SK-N-SH treated with all-trans-retinoic acid at 6 μM for 48 hours (cell line): ENCODE measurements around the gene ARSH.

Experiments used
- ATAC-seq: fragments of 200-7000 bp; cut with Tn5 transposase; 3 replicates; pipeline ENCODE4 v1.9.1; 2020; ENCODE audit warnings: mild to moderate bottlenecking, moderate library complexity
- ARNTL ChIP-seq: fragments of 450-650 bp; formaldehyde crosslinking; IDR thresholded peaks from 2 replicates; pipeline ENCODE4 v1.5.0; 2020; ENCODE audit warnings: low read depth, mild to moderate bottlenecking, moderate library complexity, borderline replicate concordance
- CSDC2 ChIP-seq: fragments of 250-450 bp; sonication (Bioruptor Pico); IDR thresholded peaks from 2 replicates; pipeline ENCODE4 v1.5.0; 2020; ENCODE audit warnings: mild to moderate bottlenecking, moderate library complexity
- ESRRG ChIP-seq: fragments of 250-450 bp; sonication (Bioruptor Pico); IDR thresholded peaks from 2 replicates; pipeline ENCODE4 v1.6.1; 2021; ENCODE audit warnings: mild to moderate bottlenecking
- GLIS3 ChIP-seq: fragments of 250-450 bp; sonication (Bioruptor Pico); IDR thresholded peaks from 2 replicates; pipeline ENCODE4 v1.5.0; 2020; ENCODE audit warnings: mild to moderate bottlenecking, moderate library complexity
- ISL1 ChIP-seq: fragments of 250-450 bp; sonication (Bioruptor Pico); IDR thresholded peaks from 2 replicates; pipeline ENCODE4 v2.1.2; 2022; ENCODE audit warnings: mild to moderate bottlenecking, moderate library complexity
- OSR1 ChIP-seq: fragments of 250-450 bp; sonication (Bioruptor Pico); IDR thresholded peaks from 2 replicates; pipeline ENCODE4 v1.8.0; 2022; ENCODE audit warnings: moderate library complexity, mild to moderate bottlenecking, inconsistent platforms
- PPARA ChIP-seq: fragments of 250-450 bp; sonication (Bioruptor Pico); IDR thresholded peaks from 2 replicates; pipeline ENCODE4 v1.5.0; 2020; ENCODE audit warnings: mild to moderate bottlenecking, borderline replicate concordance
- RARB ChIP-seq: fragments of 250-450 bp; sonication (Bioruptor Pico); IDR thresholded peaks from 2 replicates; pipeline ENCODE4 v1.8.0; 2021; ENCODE audit warnings: mild to moderate bottlenecking, moderate library complexity
- SNAI2 ChIP-seq: fragments of 250-450 bp; sonication (Bioruptor Pico); IDR thresholded peaks from 2 replicates; pipeline ENCODE4 v1.5.0; 2020; ENCODE audit warnings: mild to moderate bottlenecking, moderate library complexity
- TCF4 ChIP-seq: fragments of 250-450 bp; sonication (Bioruptor Pico); IDR thresholded peaks from 2 replicates; pipeline ENCODE4 v1.8.0; 2021; ENCODE audit warnings: mild to moderate bottlenecking, moderate library complexity, borderline replicate concordance
- TOX ChIP-seq: fragments of 250-450 bp; sonication (Bioruptor Pico); IDR thresholded peaks from 2 replicates; pipeline ENCODE4 v1.8.0; 2021; ENCODE audit warnings: mild to moderate bottlenecking, moderate library complexity, borderline replicate concordance
- ZC3H10 ChIP-seq: fragments of 250-450 bp; sonication (Bioruptor Pico); IDR thresholded peaks from 2 replicates; pipeline ENCODE4 v1.5.1; 2021; ENCODE audit warnings: mild to moderate bottlenecking, moderate library complexity
- ZFP3 ChIP-seq: fragments of 250-450 bp; sonication (Bioruptor Pico); IDR thresholded peaks from 2 replicates; pipeline ENCODE4 v1.5.0; 2020; ENCODE audit warnings: mild to moderate bottlenecking, moderate library complexity
- ZNF70 ChIP-seq: fragments of 450-650 bp; formaldehyde crosslinking; IDR thresholded peaks from 2 replicates; pipeline ENCODE4 v1.5.0; 2020; ENCODE audit warnings: mild to moderate bottlenecking, moderate library complexity
- ZNF8 ChIP-seq: fragments of 450-650 bp; formaldehyde crosslinking; IDR thresholded peaks from 2 replicates; pipeline ENCODE4 v1.5.0; 2020; ENCODE audit warnings: mild to moderate bottlenecking, moderate library complexity
- TF ChIP-seq, protein P1 (sequence below): fragments of 250-450 bp; sonication (Bioruptor Pico); IDR thresholded peaks from 2 replicates; pipeline ENCODE4 v1.5.1; 2020; ENCODE audit warnings: low read depth, mild to moderate bottlenecking, moderate library complexity
- TF ChIP-seq, protein P2 (sequence below): fragments of 250-450 bp; sonication (Bioruptor Pico); IDR thresholded peaks from 2 replicates; pipeline ENCODE4 v1.8.0; 2020; ENCODE audit warnings: mild to moderate bottlenecking, moderate library complexity, borderline replicate concordance
- TF ChIP-seq, protein P3 (sequence below): fragments of 250-450 bp; sonication (Bioruptor Pico); IDR thresholded peaks from 2 replicates; pipeline ENCODE4 v1.5.0; 2020; ENCODE audit warnings: mild to moderate bottlenecking, moderate library complexity
- TF ChIP-seq, protein P4 (sequence below): fragments of 250-450 bp; sonication (Bioruptor Pico); IDR thresholded peaks from 2 replicates; pipeline ENCODE4 v1.5.1; 2021; ENCODE audit warnings: mild to moderate bottlenecking, moderate library complexity
- TF ChIP-seq, protein P5 (sequence below): fragments of 250-450 bp; sonication (Bioruptor Pico); IDR thresholded peaks from 2 replicates; pipeline ENCODE4 v1.8.0; 2021; ENCODE audit warnings: low read depth, mild to moderate bottlenecking, moderate library complexity, borderline replicate concordance

The ARSH gene

DNA sequence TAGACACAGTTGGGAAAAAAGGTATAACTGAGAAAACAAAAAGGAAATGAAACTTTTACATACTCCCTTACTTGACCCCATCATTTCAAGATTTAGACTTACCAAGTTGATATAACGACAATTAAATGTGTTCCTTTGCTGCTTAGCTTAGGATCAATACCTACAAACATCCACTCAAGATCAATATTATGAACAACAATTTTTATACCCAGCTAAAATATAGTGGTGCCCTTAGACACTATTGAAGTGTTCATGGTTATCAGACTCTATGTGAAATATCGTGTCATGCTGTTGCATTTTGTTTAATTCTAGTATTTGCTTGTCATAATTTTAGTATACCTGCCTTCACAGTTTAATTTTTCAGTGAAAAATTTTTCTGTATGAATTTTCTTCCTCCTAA lies 4.2 kb downstream of the ARSH start (continued):
- TF ChIP-seq, protein P1, sequence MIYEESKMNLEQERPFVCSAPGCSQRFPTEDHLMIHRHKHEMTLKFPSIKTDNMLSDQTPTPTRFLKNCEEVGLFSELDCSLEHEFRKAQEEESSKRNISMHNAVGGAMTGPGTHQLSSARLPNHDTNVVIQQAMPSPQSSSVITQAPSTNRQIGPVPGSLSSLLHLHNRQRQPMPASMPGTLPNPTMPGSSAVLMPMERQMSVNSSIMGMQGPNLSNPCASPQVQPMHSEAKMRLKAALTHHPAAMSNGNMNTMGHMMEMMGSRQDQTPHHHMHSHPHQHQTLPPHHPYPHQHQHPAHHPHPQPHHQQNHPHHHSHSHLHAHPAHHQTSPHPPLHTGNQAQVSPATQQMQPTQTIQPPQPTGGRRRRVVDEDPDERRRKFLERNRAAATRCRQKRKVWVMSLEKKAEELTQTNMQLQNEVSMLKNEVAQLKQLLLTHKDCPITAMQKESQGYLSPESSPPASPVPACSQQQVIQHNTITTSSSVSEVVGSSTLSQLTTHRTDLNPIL (CRISPR knock-in tag): no peak
- TF ChIP-seq ESRRG (CRISPR knock-in tag): no peak
- TF ChIP-seq ZC3H10 (CRISPR knock-in tag): no peak
- TF ChIP-seq, protein P2, sequence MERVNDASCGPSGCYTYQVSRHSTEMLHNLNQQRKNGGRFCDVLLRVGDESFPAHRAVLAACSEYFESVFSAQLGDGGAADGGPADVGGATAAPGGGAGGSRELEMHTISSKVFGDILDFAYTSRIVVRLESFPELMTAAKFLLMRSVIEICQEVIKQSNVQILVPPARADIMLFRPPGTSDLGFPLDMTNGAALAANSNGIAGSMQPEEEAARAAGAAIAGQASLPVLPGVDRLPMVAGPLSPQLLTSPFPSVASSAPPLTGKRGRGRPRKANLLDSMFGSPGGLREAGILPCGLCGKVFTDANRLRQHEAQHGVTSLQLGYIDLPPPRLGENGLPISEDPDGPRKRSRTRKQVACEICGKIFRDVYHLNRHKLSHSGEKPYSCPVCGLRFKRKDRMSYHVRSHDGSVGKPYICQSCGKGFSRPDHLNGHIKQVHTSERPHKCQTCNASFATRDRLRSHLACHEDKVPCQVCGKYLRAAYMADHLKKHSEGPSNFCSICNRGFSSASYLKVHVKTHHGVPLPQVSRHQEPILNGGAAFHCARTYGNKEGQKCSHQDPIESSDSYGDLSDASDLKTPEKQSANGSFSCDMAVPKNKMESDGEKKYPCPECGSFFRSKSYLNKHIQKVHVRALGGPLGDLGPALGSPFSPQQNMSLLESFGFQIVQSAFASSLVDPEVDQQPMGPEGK (CRISPR knock-in tag): no peak
- no peak for TF ChIP-seq ZNF8 (CRISPR knock-in tag)
- no peak for TF ChIP-seq TCF4 (CRISPR knock-in tag)
- no peak for TF ChIP-seq TOX
- TF ChIP-seq ISL1 (CRISPR knock-in tag): no peak
- no peak for TF ChIP-seq CSDC2 (CRISPR knock-in tag)

DNA sequence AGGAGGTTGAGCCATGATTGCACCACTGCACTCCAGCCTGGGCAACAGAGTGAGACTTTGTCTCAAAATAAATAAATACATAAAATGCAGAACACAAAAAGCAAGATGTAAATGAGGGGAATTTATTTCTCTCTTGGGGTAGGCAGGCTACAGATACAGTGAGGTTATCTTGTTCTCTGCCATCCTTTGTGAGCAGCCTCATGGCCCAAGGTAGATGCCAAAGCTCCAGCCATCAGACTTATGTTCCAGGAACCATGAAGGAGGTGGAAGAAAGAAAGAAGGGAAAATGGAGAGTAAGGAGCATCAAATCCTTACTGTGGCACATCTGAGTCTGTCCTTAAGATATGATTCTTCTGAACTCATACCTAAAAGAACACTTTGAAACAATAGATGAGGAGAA lies 11.1 kb downstream of the ARSH start:
- TF ChIP-seq ESRRG (CRISPR knock-in tag) (no peak), ZC3H10 (CRISPR knock-in tag) (no peak), ZNF8 (CRISPR knock-in tag) (no peak), RARB (no peak)
- ATAC-seq: no peak

DNA sequence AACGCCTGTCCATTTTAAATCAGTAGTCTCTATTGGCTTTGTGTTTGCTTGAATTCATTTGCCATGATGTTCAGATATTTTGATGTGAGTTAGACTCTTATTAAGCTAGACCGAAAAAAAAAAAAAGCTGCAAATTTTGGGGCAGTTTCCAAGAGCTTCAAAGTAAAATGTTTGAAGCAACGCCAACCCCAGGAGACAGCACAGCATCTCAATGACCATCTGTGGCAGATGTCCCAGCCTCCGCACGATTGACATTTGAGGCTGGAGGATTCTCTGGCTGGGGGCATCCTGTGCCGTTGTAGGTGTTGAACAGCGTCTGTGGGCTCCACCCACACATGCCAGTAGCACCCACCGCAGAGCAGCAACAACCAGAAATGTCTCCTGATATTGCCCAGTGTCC lies 17.8 kb downstream of the ARSH start:
- TF ChIP-seq PPARA (CRISPR knock-in tag): no peak
- no peak for TF ChIP-seq ZNF70 (CRISPR knock-in tag)
- TF ChIP-seq, protein P3, sequence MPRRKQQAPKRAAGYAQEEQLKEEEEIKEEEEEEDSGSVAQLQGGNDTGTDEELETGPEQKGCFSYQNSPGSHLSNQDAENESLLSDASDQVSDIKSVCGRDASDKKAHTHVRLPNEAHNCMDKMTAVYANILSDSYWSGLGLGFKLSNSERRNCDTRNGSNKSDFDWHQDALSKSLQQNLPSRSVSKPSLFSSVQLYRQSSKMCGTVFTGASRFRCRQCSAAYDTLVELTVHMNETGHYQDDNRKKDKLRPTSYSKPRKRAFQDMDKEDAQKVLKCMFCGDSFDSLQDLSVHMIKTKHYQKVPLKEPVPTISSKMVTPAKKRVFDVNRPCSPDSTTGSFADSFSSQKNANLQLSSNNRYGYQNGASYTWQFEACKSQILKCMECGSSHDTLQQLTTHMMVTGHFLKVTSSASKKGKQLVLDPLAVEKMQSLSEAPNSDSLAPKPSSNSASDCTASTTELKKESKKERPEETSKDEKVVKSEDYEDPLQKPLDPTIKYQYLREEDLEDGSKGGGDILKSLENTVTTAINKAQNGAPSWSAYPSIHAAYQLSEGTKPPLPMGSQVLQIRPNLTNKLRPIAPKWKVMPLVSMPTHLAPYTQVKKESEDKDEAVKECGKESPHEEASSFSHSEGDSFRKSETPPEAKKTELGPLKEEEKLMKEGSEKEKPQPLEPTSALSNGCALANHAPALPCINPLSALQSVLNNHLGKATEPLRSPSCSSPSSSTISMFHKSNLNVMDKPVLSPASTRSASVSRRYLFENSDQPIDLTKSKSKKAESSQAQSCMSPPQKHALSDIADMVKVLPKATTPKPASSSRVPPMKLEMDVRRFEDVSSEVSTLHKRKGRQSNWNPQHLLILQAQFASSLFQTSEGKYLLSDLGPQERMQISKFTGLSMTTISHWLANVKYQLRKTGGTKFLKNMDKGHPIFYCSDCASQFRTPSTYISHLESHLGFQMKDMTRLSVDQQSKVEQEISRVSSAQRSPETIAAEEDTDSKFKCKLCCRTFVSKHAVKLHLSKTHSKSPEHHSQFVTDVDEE (CRISPR knock-in tag): no peak
- no peak for TF ChIP-seq TCF4 (CRISPR knock-in tag)
- no peak for TF ChIP-seq RARB
- no peak for TF ChIP-seq CSDC2 (CRISPR knock-in tag)
- TF ChIP-seq SNAI2 (CRISPR knock-in tag): no peak
- TF ChIP-seq, protein P2 (CRISPR knock-in tag): no peak
- TF ChIP-seq ZNF8 (CRISPR knock-in tag): no peak
- TF ChIP-seq, protein P1 (CRISPR knock-in tag): no peak
- TF ChIP-seq ESRRG (CRISPR knock-in tag): no peak
- no peak for TF ChIP-seq TOX
- no peak for TF ChIP-seq ZC3H10 (CRISPR knock-in tag)
- TF ChIP-seq, protein P4, sequence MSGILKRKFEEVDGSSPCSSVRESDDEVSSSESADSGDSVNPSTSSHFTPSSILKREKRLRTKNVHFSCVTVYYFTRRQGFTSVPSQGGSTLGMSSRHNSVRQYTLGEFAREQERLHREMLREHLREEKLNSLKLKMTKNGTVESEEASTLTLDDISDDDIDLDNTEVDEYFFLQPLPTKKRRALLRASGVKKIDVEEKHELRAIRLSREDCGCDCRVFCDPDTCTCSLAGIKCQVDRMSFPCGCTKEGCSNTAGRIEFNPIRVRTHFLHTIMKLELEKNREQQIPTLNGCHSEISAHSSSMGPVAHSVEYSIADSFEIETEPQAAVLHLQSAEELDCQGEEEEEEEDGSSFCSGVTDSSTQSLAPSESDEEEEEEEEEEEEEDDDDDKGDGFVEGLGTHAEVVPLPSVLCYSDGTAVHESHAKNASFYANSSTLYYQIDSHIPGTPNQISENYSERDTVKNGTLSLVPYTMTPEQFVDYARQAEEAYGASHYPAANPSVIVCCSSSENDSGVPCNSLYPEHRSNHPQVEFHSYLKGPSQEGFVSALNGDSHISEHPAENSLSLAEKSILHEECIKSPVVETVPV (CRISPR knock-in tag): no peak
- no peak for TF ChIP-seq ARNTL
- TF ChIP-seq, protein P5, sequence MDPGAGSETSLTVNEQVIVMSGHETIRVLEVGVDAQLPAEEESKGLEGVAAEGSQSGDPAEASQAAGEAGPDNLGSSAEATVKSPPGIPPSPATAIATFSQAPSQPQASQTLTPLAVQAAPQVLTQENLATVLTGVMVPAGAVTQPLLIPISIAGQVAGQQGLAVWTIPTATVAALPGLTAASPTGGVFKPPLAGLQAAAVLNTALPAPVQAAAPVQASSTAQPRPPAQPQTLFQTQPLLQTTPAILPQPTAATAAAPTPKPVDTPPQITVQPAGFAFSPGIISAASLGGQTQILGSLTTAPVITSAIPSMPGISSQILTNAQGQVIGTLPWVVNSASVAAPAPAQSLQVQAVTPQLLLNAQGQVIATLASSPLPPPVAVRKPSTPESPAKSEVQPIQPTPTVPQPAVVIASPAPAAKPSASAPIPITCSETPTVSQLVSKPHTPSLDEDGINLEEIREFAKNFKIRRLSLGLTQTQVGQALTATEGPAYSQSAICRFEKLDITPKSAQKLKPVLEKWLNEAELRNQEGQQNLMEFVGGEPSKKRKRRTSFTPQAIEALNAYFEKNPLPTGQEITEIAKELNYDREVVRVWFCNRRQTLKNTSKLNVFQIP: no peak
- TF ChIP-seq ZFP3 (CRISPR knock-in tag): no peak
- TF ChIP-seq OSR1: no peak
- TF ChIP-seq GLIS3 (CRISPR knock-in tag): no peak
- TF ChIP-seq, all 23 proteins: peak for 0
- no peak for ATAC-seq
